Pancreas (tissue), 10 donors: Measurements from ENCODE around the gene MAPKAPK2. TPM values are rescaled to one million over a fixed set of nuclear protein-coding genes. Genes with fewer than 3 reads are reported as not detected.

Experiments used
- ATAC-seq, 4 donors: fragments of 200-7000 bp; cut with Tn5 transposase; one replicate each; pipeline versions ENCODE4 v1.8.0 to v1.9.1; 2020; ENCODE audit warnings: mild to moderate bottlenecking in 4 of 4, moderate library complexity in 4 of 4
- DNase-seq, 6 donors: peaks; one replicate each; pipeline ENCODE4 v3.0.0-alpha.2; 2020
- FAIRE-seq: peaks from 2 replicates; lab custom pipeline; 2012; peaks lifted over from hg19 to GRCh38; lab: Jason Lieb, UNC
- H3K27ac ChIP-seq, 4 donors: fragments of 200-600 bp; sonication (generic); 1 replicate in 3 of 4; 2 replicates in 1 of 4; pipeline versions ENCODE4 v1.5.0 to v1.8.0; 2020
- H3K27me3 ChIP-seq, 4 donors: fragments of 200-600 bp; one replicate each; pipeline ENCODE4 v1.8.0; 2021
- H3K36me3 ChIP-seq, 3 donors: fragments of 200-600 bp; sonication (generic) in 1 of 3; one replicate each; pipeline versions ENCODE4 v1.5.0 to v1.8.0; 2020 to 2021
- H3K4me1 ChIP-seq, 3 donors: fragments of 200-600 bp; one replicate each; pipeline ENCODE4 v1.8.0; 2021
- H3K4me3 ChIP-seq, 4 donors: fragments of 200-600 bp; sonication (generic) in 2 of 4; one replicate each; pipeline versions ENCODE4 v1.5.0 to v1.8.0; 2020 to 2021
- H3K9me3 ChIP-seq, 4 donors: fragments of 200-600 bp; one replicate each; pipeline ENCODE4 v1.8.0; 2021
- WGBS, 2 donors: extraction: QIAGEN DNeasy Blood & Tissue Kit; methylation state at CpG; one replicate each; pipeline ENCODE4 v1.1.7; 2013; 5-methylcytosine and 5-hydroxymethylcytosine counted together
- intact Hi-C, 3 donors: fragments of 100-400 bp; cut with DNase I; formaldehyde crosslinking; loops; one replicate each; pipeline versions ENCODE4 v1.11.1 to v1.14.2; 2022
- polyA plus RNA-seq, 2 donors: library from polyadenylated mRNA; stranded (reverse); fragments of 200-250 nt; gene quantifications; one replicate each; pipeline ENCODE4 v1.2.3, GENCODE V29; 2013
- total RNA-seq, 6 donors: library from RNA; stranded (reverse); fragmentation: NEBNext Ultra II Directional in 4 of 6; extraction: Animal tissue kit (Norgen Biotek cat#: 25700) in 4 of 6; gene quantifications; one replicate each; pipeline versions ENCODE4 v1.2.1 to v1.2.4, GENCODE V29; 2021 to 2023
- TF ChIP-seq, protein P1 (sequence below), 4 donors: fragments of 200-600 bp; sonication (generic) in 3 of 4; IDR thresholded peaks; one replicate each; pipeline versions ENCODE4 v1.5.0 to v1.8.0; 2021; ENCODE audit warnings: antibody characterized with exemption in 4 of 4
- donor health status: healthy with polysubstance abuse.
- donor health status: DM: no; HTN: no; CAD: no; lungs with moderate emphysema.
- donor health status: DM: no; HTN: no; CAD: no.
- donor health status: control.
- donor health status: control.
- donor health status: Bipolar disorder and iron deficiency.
- donor health status: DM: yes; HTN: yes; CAD: no.
- donor health status: DM: no; HTN: no; CAD: no.
- donor health status: DM: no; HTN: no; CAD: no.
- donor health status: DM: yes; HTN: yes; CAD: no.

Gene MAPKAPK2
- total and polyA plus RNA-seq, 8 donors: 28.3 to 55.7 (median 35.1) TPM

GRCh38 chr1:206666954-206667665 lies 17.6 kb upstream of the MAPKAPK2 start:
- intact Hi-C loops: loop anchor here in 1 of 3 donors (5.0 to 10.0 kb wide), 2 partner anchors 35 to 182 kb away; no protein-coding TSS in a partner anchor
- H3K27me3 ChIP-seq: no peaks in the 10 kb centered on the region
- 53 to 55% methylated on average over 5 of the region's 5 CpGs for WGBS, 2 donors

GRCh38 chr1:206668351-206668750 lies 16.4 kb upstream of the MAPKAPK2 start:
- Histone ChIP-seq H3K27me3 (no peaks in the 10 kb centered on the region), H3K4me3 (no peak overlapping the region), H3K27ac (no peak overlapping the region), H3K4me1 (peaks cover 0 to 14% (median 5%) of the 10 kb centered on the region in 3 donors), H3K36me3 (no peaks in the 10 kb centered on the region), H3K9me3 (no peaks in the 10 kb centered on the region)
- DNase-seq (no peak), FAIRE-seq (no peak), ATAC-seq (no peak)
- whole genome bisulfite sequencing, 2 donors: 49 to 52% methylated on average over 2 of the region's 2 CpGs
- TF ChIP-seq, protein P1, sequence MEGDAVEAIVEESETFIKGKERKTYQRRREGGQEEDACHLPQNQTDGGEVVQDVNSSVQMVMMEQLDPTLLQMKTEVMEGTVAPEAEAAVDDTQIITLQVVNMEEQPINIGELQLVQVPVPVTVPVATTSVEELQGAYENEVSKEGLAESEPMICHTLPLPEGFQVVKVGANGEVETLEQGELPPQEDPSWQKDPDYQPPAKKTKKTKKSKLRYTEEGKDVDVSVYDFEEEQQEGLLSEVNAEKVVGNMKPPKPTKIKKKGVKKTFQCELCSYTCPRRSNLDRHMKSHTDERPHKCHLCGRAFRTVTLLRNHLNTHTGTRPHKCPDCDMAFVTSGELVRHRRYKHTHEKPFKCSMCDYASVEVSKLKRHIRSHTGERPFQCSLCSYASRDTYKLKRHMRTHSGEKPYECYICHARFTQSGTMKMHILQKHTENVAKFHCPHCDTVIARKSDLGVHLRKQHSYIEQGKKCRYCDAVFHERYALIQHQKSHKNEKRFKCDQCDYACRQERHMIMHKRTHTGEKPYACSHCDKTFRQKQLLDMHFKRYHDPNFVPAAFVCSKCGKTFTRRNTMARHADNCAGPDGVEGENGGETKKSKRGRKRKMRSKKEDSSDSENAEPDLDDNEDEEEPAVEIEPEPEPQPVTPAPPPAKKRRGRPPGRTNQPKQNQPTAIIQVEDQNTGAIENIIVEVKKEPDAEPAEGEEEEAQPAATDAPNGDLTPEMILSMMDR (IDR thresholded peaks at IDR 0.05): no peak
- intact Hi-C loops: loop anchor here in 1 of 3 donors (5.0 to 10.0 kb wide), 2 partner anchors 36 to 184 kb away; no protein-coding TSS in a partner anchor

More at GRCh38 chr1:206666954-206667665, 17.6 kb upstream of the MAPKAPK2 start:
- TF ChIP-seq, protein P1 (IDR thresholded peaks at IDR 0.05): no peak
- Histone ChIP-seq H3K4me1 (peaks cover 0 to 11% (median 5%) of the 10 kb centered on the region in 3 donors), H3K36me3 (no peaks in the 10 kb centered on the region), H3K4me3 (no peak overlapping the region), H3K9me3 (no peaks in the 10 kb centered on the region), H3K27ac (peak overlapping the region in 1 of 4 donors; percentile 37)
- FAIRE-seq (no peak), ATAC-seq (peak in 2 of 4 donors; percentile 14 to 21), DNase-seq (no peak)

DNA sequence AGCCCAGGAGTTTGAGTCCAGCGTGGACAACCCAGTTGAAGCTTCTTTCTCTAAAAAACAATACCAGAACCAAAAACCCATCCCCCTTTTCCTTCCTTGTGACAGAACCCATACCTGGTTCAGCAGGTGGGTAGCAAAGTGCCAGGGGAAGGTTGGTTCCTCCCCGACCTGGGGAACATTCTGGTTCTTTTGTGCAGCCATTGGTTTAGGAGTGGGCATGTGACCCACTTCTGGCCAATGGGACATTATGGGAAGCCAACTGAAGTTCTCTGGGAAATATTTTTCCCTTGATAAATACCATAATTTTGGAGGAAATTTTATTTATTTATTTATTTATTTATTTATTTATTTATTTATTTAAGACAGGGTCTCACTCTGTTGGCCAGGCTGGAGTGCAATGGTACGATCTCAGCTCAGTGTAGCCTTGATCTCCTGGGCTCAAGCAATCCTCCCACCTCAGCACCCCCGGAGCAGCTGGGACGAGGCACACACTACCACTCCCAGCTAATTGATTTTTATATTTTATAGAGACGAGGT lies 15.8 kb upstream of the MAPKAPK2 start:
- FAIRE-seq (no peak), DNase-seq (no peak), ATAC-seq (no peak)
- intact Hi-C loops: loop anchor here in 1 of 3 donors (5.0 to 10.0 kb wide), 2 partner anchors 37 to 184 kb away; no protein-coding TSS in a partner anchor
- Histone ChIP-seq H3K27me3 (no peaks in the 10 kb centered on the region), H3K27ac (no peak overlapping the region), H3K36me3 (no peaks in the 10 kb centered on the region), H3K4me1 (peaks cover 0 to 11% (median 2%) of the 10 kb centered on the region in 3 donors), H3K9me3 (no peaks in the 10 kb centered on the region), H3K4me3 (no peak overlapping the region)
- TF ChIP-seq, protein P1 (IDR thresholded peaks at IDR 0.05): no peak
- 75 to 91% methylated on average over 6 of the region's 6 CpGs for WGBS, 2 donors

- FAIRE-seq (no peak), DNase-seq (no peak), ATAC-seq (peak in 1 of 4 donors; percentile 22)
- H3K36me3 ChIP-seq: no peaks in the 10 kb centered on the region
- no peaks in the 10 kb centered on the region for H3K9me3 ChIP-seq
- TF ChIP-seq, protein P1 (IDR thresholded peaks at IDR 0.05): no peak
- no peaks in the 10 kb centered on the region for H3K27me3 ChIP-seq
- intact Hi-C loops: no loop called here
- WGBS, 2 donors: 48 to 49% methylated on average over 8 of the region's 8 CpGs
- peak overlapping the region in 1 of 4 donors; percentile 7 for H3K27ac ChIP-seq
- H3K4me3 ChIP-seq: no peak overlapping the region
- peaks cover 0 to 10% (median 0%) of the 10 kb centered on the region in 3 donors for H3K4me1 ChIP-seq
Measured at GRCh38 chr1:206672011-206672688, 12.6 kb upstream of the MAPKAPK2 start.
